B cell (primary cell): Measurements from ENCODE around the gene MRPL36. TPM values are rescaled to one million over a fixed set of nuclear protein-coding genes. Genes with fewer than 3 reads are reported as not detected.

Experiments
- ATAC-seq: fragments of 200-7000 bp; cut with Tn5 transposase; one replicate; pipeline ENCODE4 v1.10.0; 2021; ENCODE audit warnings: low read depth, mild to moderate bottlenecking, moderate number of reproducible peaks, moderate library complexity
- CTCF ChIA-PET: fragments of 350-600 bp; sonication (Branson Sonifier 250); formaldehyde crosslinking; loops from one replicate; lab custom pipeline; 2021; ENCODE audit warnings: antibody characterized with exemption, inconsistent platforms; lab: Charles Lee
- POLR2A ChIA-PET: fragments of 350-600 bp; sonication (Branson Sonifier 250); formaldehyde crosslinking; loops from one replicate; lab custom pipeline; 2021; ENCODE audit warnings: antibody characterized with exemption; lab: Charles Lee
- DNase-seq: peaks from one replicate; pipeline ENCODE4 v3.0.0; 2013
- H2AFZ ChIP-seq: 2 replicates; pipeline ENCODE4 v1.6.1; 2012; ENCODE audit warnings: mild to moderate bottlenecking, low read depth, low read length; ENCODE audit not compliant: insufficient read depth, poor library complexity, severe bottlenecking
- H3K27ac ChIP-seq, 2 donors: 1 replicate in 1 of 2; 2 replicates in 1 of 2; pipeline ENCODE4 v1.5.1; 2012 to 2013; ENCODE audit warnings: low read length in 2 of 2, mild to moderate bottlenecking in 2 of 2, moderate library complexity in 1 of 2
- H3K27me3 ChIP-seq, 4 experiments: fragments of 200-600 bp in 1 of 4; sonication (generic) in 1 of 4; replicated peaks in 1 of 4; 1 replicate in 2 of 4; 2 replicates in 2 of 4; pipeline versions ENCODE4 v1.6.1 to v1.7.0; 2013 to 2016; ENCODE audit warnings: low read length in 3 of 4, mild to moderate bottlenecking in 2 of 4, mixed read lengths in 1 of 4, moderate library complexity in 1 of 4; ENCODE audit not compliant: insufficient read depth in 4 of 4, control insufficient read depth in 3 of 4; ENCODE audit errors: control extremely low read depth in 1 of 4
- H3K36me3 ChIP-seq, 2 experiments: replicated peaks in 1 of 2; 1 replicate in 1 of 2; 2 replicates in 1 of 2; pipeline versions ENCODE4 v1.6.1 to v1.7.1; 2013; ENCODE audit warnings: low read length in 1 of 2; ENCODE audit not compliant: insufficient read depth in 2 of 2, control insufficient read depth in 1 of 2; ENCODE audit errors: control extremely low read depth in 1 of 2, extremely low read depth in 1 of 2
- H3K4me1 ChIP-seq, 2 donors: fragments of 200-600 bp in 1 of 2; sonication (generic) in 1 of 2; 1 replicate in 1 of 2; 2 replicates in 1 of 2; pipeline versions ENCODE4 v1.5.1 to v1.6.1; 2013 to 2017; ENCODE audit warnings: low read length in 2 of 2; ENCODE audit not compliant: control insufficient read depth in 2 of 2, insufficient read depth in 2 of 2
- H3K4me2 ChIP-seq: replicated peaks from 2 replicates; pipeline ENCODE3; 2012; ENCODE audit warnings: mild to moderate bottlenecking, low read depth, low read length; ENCODE audit not compliant: poor library complexity, severe bottlenecking
- H3K4me3 ChIP-seq, 5 experiments: fragments of 200-600 bp in 1 of 5; sonication (generic) in 1 of 5; 1 replicate in 3 of 5; 2 replicates in 2 of 5; pipeline versions ENCODE4 v1.5.1 to v1.7.0; 2011 to 2016; ENCODE audit warnings: low read length in 4 of 5, mild to moderate bottlenecking in 4 of 5, low read depth in 2 of 5, control low read depth in 1 of 5, moderate library complexity in 1 of 5; ENCODE audit not compliant: insufficient read depth in 1 of 5; ENCODE audit errors: control extremely low read depth in 1 of 5, extremely low read depth in 1 of 5
- H3K79me2 ChIP-seq: fragments of 200-600 bp; sonication (generic); one replicate; pipeline ENCODE4 v1.6.0; 2016; ENCODE audit warnings: low read length; ENCODE audit not compliant: control insufficient read depth, insufficient read depth
- H3K9ac ChIP-seq: fragments of 200-600 bp; sonication (generic); 2 replicates; pipeline ENCODE4 v1.6.1; 2017; ENCODE audit warnings: mild to moderate bottlenecking, low read length, moderate library complexity
- H3K9me3 ChIP-seq, 3 donors: one replicate each; pipeline versions ENCODE4 v1.6.1 to v1.7.1; 2013; ENCODE audit warnings: low read length in 2 of 3; ENCODE audit not compliant: control insufficient read depth in 2 of 3, insufficient read depth in 1 of 3; ENCODE audit errors: control extremely low read depth in 1 of 3
- H4K20me1 ChIP-seq: 2 replicates; pipeline ENCODE4 v1.6.0; 2012; ENCODE audit warnings: mild to moderate bottlenecking, low read length; ENCODE audit not compliant: insufficient read depth, control insufficient read depth, poor library complexity, severe bottlenecking
- H3K27ac Mint-ChIP-seq: one replicate; pipeline ENCODE4 v1.8.0; 2021; ENCODE audit warnings: mixed read lengths
- H3K27me3 Mint-ChIP-seq: one replicate; pipeline ENCODE4 v1.8.0; 2021; ENCODE audit warnings: mixed read lengths
- H3K4me1 Mint-ChIP-seq: one replicate; pipeline ENCODE4 v1.8.0; 2021; ENCODE audit warnings: mixed read lengths
- H3K4me3 Mint-ChIP-seq: one replicate; pipeline ENCODE4 v1.8.0; 2021; ENCODE audit warnings: mixed read lengths
- H3K9me3 Mint-ChIP-seq: one replicate; pipeline ENCODE4 v1.8.0; 2022; ENCODE audit warnings: mixed read lengths; ENCODE audit not compliant: insufficient read depth
- CTCF ChIP-seq: fragments of 200-600 bp; IDR thresholded peaks from one replicate; pipeline ENCODE4 v1.8.0; 2022; ENCODE audit warnings: antibody characterized with exemption, mild to moderate bottlenecking
- EZH2 ChIP-seq: IDR thresholded peaks from 2 replicates; pipeline ENCODE4 v1.6.1; 2012; ENCODE audit warnings: borderline replicate concordance, low read depth, mild to moderate bottlenecking, moderate library complexity, low read length; ENCODE audit not compliant: insufficient read depth, poor library complexity, severe bottlenecking
- WGBS: methylation state at CpG from one replicate; pipeline ENCODE4 v1.1.5; 2013; ENCODE audit warnings: missing lambda C conversion rate; ENCODE audit not compliant: insufficient coverage; 5-methylcytosine and 5-hydroxymethylcytosine counted together
- intact Hi-C: fragments of 100-400 bp; cut with micrococcal nuclease; formaldehyde crosslinking; loops from one replicate; pipeline ENCODE4 v1.10.0; 2022
- polyA plus RNA-seq: library from polyadenylated mRNA; depleted of rRNA; stranded (reverse); fragments of >200 nt; gene quantifications from 2 replicates; pipeline ENCODE4 v1.2.3, GENCODE V29; 2012
- total RNA-seq, 2 donors: library from RNA; stranded (reverse); fragments of 120-200 nt in 1 of 2; gene quantifications; 1 replicate in 1 of 2; 2 replicates in 1 of 2; pipeline versions ENCODE4 v1.2.3 to v1.2.4, GENCODE V29; 2013 to 2022

Gene MRPL36
- total and polyA plus RNA-seq, 2 donors (not counting 1 experiment from before 2014, with no cell fraction given) = 12.5 to 25.0 TPM

GRCh38 chr5:1820381-1820780 lies 20.7 kb upstream of the MRPL36 start:
- Histone ChIP-seq H3K79me2 (no peaks in the 10 kb centered on the region), H3K27ac (no peak overlapping the region), H3K4me2 (no peak overlapping the region), H3K27me3 (no peaks in the 10 kb centered on the region), H3K36me3 (peaks cover 1 to 42% of the 10 kb centered on the region in 2 experiments), H3K9ac (no peak overlapping the region), H3K9me3 (no peaks in the 10 kb centered on the region), H2AFZ (no peak overlapping the region), H3K4me1 (no peaks in the 10 kb centered on the region), H3K4me3 (no peak overlapping the region), H4K20me1 (peaks cover 2% of the 10 kb centered on the region)
- DNase-seq (no peak), ATAC-seq (no peak)
- H3K4me3 Mint-ChIP-seq = no peak overlapping the region
- H3K27ac Mint-ChIP-seq = no peak overlapping the region
- H3K9me3 Mint-ChIP-seq = no peaks in the 10 kb centered on the region
- TF ChIP-seq EZH2 = no peak
- TF ChIP-seq CTCF = no peak
- H3K4me1 Mint-ChIP-seq = peaks cover 7% of the 10 kb centered on the region
- intact Hi-C loops = no loop called here
- CTCF ChIA-PET = no interaction called here
- no peaks in the 10 kb centered on the region for H3K27me3 Mint-ChIP-seq
- 90% methylated on average over 11 of the region's 12 CpGs for WGBS
- POLR2A ChIA-PET = no interaction called here

GRCh38 chr5:1819458-1819857 lies 19.8 kb upstream of the MRPL36 start:
- Histone ChIP-seq H3K4me3 (no peak overlapping the region), H3K9me3 (no peaks in the 10 kb centered on the region), H3K36me3 (peaks cover 1 to 50% of the 10 kb centered on the region in 2 experiments), H3K4me1 (no peaks in the 10 kb centered on the region), H3K79me2 (no peaks in the 10 kb centered on the region), H3K9ac (no peak overlapping the region), H3K27ac (no peak overlapping the region), H4K20me1 (peaks cover 7% of the 10 kb centered on the region), H3K4me2 (no peak overlapping the region), H3K27me3 (no peaks in the 10 kb centered on the region), H2AFZ (no peak overlapping the region)
- Mint-ChIP-seq H3K27me3 (no peaks in the 10 kb centered on the region), H3K4me1 (peaks cover 7% of the 10 kb centered on the region), H3K9me3 (no peaks in the 10 kb centered on the region), H3K4me3 (no peak overlapping the region), H3K27ac (no peak overlapping the region)
- ATAC-seq (no peak), DNase-seq (no peak)
- 72% methylated on average over 2 of the region's 2 CpGs for WGBS
- ChIA-PET POLR2A (no interaction called here), CTCF (no interaction called here)
- intact Hi-C loops = no loop called here
- TF ChIP-seq CTCF = no peak
- TF ChIP-seq EZH2 = no peak
